HG03575 (cell line): ENCODE results near the gene WDR5.

Experiments
- ATAC-seq: cut with Tn5 transposase; IDR thresholded peaks from one replicate; pipeline ENCODE4 v1.9.1; 2021; ENCODE audit not compliant: unreplicated experiment, insufficient number of reproducible peaks, low FRiP score; ENCODE audit errors: extremely low read depth

The WDR5 gene

GRCh38 chr9:134170532-134171315 lies 34.8 kb downstream of the WDR5 start:
- no peak for ATAC-seq

- no peak for ATAC-seq
Observed at GRCh38 chr9:134171316-134172197, 35.7 kb downstream of the WDR5 start.

DNA sequence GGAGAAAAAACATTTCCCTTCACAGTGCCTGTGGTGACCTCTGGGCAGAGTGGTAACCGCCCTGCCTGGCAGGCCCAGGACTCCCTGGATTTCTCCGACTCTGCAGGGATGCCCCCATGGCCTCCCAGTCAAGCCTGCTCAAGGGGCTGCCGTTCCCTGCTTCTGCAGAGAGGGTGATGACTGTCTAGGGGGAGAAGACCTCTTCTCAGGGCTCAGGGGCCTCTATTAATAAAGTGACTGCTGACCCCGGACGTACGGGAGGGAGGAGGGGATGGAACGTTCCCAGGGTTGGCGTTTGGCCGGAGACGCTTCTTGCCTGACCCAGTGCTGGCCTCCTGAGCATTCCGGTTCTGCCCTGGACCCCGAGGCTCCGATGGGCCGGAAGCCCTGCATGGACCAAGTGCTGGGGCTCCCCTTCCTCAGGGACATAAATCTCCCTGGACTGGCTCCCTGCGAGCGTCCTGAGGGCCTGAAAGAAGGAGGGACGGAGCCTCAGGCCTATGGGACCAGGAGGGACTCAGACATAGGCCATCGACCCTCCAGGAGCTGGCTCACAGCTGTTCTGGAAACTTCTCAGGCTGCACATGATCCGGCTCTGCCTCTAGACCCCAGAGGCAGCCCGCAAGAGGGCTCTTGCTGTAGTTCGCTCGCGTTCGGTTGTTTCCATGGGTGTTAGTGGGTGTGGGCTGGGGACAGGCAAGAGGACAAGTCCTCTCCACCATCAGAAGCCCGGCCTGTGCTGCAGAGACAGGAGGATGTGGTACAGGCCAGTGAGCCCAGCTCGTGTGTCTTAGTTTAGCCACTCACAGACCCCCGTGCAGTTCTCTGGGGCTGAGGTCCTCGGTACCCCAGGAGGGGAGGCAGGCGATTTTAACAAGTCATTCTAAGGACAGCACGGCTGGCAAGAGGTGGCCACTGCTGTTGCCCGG lies 36.6 kb downstream of the WDR5 start:
- ATAC-seq: no peak

- ATAC-seq: no peak
Observed at GRCh38 chr9:134173127-134174072, 37.5 kb downstream of the WDR5 start.

- no peak for ATAC-seq
Observed at GRCh38 chr9:134174073-134174449, 38.2 kb downstream of the WDR5 start.

DNA sequence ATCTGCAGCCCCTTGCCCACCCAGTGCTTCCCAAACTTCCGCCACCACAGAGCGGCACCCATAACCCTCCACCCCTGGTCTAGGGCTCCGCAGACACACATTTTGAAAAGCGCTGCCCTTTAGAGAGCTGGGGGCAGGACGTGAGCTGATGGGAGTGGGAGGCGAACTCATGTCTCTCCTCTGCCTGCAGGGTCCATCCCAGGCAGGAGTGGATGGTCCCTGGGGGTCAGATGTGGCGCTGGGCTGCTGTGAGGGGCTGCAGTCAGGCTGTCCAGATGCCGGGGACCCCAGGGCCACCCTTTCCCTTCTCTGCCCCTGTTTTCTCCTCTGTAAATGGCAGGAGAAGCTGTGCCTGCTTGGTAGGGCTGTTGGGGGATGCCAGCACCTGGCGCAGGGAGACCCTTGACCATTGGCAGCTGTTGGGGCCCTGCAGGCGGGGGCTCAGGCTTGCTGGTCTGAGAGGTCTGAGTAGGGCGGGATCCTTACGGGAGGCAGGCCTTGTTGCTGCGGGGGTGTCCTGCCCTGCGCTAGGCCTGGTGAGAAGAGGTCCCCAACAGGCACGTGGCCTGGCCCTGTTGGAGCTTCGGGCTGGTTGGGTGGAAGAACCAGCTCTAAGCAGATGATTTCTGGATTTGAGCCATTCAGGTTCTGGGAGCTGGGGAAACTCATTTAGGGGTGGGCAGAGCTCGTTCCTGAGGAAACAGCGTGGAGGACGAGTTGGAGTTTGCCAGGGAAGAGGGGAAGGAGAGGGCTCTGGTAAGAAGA lies 38.8 kb downstream of the WDR5 start:
- ATAC-seq: no peak

DNA sequence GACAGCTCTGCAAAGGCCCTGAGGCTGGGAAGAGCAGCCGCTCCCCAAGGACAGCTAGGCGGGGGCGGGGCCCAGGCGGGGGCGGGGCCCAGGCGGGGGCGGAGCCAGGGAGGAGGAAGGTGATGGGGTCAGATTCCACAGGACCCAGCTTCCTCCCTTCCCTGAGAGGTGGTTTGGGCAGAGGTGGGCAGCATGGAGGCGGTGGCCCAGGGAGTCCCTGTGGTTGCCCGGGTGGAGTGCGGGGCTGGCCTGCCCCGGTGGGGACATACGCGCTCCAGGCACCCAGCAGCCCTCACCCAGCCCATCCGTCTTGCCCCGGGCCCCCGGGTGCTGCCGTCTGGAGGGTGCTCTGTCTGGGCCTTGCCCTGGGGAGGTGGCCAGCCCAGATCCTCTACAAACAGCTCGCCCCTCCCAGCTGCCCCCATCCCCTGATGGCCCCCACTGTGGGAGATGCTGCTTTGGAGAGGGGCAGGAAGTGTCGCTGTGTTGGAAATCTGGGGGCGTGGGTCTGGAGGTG lies 39.5 kb downstream of the WDR5 start:
- no peak for ATAC-seq

DNA sequence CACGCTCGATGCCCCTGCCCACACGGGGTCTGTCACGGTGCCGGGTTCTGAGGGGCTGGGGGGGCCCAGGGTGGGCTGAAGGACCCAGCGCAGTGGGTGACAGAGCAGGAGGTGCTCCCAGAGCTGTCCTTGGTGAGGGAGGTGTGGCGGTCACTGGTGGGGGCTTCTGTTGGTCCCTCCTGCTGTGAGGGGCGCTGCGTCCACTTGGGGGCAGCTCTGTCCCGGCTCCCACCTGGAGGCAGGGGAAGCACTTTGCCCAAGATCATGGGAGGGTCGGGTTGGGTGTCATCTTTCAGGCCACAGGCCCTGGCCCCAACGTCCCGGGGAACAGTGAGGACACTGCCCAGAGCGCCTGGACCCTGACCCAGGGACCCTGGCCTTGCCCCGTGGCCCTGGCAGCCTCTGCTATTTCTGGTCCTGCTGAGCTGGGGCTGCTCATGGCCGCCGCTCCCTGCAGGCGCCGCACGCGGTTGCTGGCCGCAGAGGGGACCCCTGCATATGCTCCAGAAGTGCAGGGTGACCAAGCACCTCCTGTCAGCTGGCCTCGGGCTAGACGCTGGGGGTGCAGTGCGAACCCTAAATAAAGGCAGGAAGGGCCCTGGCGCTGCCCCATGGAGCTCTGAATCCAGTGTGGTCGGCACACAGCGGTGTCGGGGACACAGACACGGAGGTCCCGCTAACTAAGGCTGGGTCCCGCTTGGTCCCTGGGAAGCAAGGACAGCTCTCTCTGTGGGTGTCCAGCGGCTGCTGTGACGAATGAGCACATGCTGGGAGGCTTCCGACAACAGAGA lies 40.1 kb downstream of the WDR5 start:
- ATAC-seq: no peak

DNA sequence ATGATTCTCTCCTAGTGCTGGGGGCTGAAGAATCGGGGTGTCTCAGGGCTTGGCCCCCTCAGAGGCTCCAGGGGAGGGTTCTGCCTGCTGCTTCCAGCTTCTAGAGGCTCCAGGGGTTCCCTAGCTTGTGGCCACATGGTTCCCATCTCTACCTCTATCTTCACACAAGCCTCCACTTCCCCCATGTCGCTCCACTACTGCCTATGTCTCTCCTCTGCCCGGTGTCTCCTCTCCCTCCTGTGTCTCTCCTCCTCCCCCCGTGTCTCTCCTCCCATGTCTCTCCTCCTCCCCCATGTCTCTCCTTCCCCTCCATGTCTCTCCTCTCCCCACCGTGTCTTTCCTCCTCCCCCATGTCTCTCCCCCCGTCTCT lies 40.7 kb downstream of the WDR5 start:
- ATAC-seq: no peak

- no peak for ATAC-seq
Observed at GRCh38 chr9:134177186-134177585, 41.3 kb downstream of the WDR5 start.

DNA sequence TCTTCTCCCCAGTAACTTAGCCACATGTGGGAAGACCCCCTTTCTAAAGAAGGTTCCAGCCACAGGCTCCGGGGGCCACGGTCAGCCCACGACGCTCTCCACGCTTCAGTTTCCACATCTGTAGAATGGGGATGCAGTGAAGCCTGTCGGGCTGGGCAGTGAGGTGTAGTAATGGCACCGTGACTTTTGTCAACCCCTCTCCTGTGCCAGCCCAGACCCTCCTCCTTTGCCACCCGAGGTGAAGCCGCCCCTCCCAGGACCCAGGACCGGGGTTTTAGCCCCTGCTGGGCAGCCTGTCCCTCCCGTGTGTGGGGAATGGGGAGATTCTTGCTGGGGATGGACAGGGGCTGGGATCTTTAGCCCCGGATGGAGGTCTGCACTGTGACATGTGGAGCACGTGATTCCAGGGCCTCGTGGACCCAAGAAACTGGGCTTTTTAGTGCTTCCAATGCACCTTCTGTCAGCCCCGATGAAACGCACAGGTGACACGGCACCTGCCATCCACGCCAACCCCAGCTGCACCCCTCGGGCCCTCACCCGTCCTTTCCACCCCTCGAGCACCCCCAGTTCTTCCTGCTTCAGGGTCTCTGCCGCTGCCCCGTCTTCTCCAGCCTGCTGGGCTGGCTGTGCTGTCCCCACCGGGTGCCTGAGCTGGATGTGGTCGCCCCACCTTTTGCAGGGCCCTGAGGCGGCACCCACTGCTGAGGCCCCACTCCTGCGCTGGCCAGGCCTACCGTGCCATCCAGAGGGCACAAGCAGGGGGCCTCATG lies 41.9 kb downstream of the WDR5 start:
- no peak for ATAC-seq

DNA sequence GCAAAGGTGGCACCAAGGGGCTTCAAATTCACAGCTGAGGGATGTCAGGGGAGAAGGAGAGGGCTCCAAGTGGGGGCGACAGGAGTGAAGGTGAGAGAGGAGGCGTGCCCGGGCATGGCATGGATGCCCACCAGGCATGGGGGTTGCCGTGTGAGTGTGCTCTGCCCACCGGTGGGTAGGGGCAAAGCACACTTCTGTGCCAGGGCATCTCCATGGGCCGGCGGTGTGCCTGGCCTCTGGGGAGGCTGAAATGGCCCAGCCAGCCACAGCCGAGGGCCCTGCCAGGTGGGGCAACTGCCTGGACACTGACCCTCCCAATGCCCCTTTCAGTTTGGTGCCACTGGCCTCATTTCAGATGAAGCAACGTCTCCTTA lies 42.5 kb downstream of the WDR5 start:
- no peak for ATAC-seq

- no peak for ATAC-seq
Observed at GRCh38 chr9:134178768-134179551, 43.1 kb downstream of the WDR5 start.

GRCh38 chr9:134179595-134179917 lies 43.7 kb downstream of the WDR5 start:
- no peak for ATAC-seq

- ATAC-seq: no peak
Observed at GRCh38 chr9:134179918-134180785, 44.3 kb downstream of the WDR5 start.
